Testis (tissue), 3 donors: ENCODE data around the gene PI16. TPM values are rescaled to one million over a fixed set of nuclear protein-coding genes. Genes with fewer than 3 reads are reported as not detected.

Experiments used
- DNase-seq: peaks from one replicate; pipeline ENCODE4 v3.0.0-alpha.2; 2019
- H3K27ac ChIP-seq, 2 donors: fragments of 200-600 bp; sonication (generic); one replicate each; pipeline ENCODE4 v1.5.1; 2019
- H3K27me3 ChIP-seq: fragments of 200-600 bp; sonication (generic); one replicate; pipeline ENCODE4 v1.5.1; 2019
- H3K36me3 ChIP-seq: fragments of 200-600 bp; sonication (generic); one replicate; pipeline ENCODE4 v1.5.1; 2017; ENCODE audit warnings: low read depth; ENCODE audit errors: missing control alignments
- H3K4me1 ChIP-seq: fragments of 200-600 bp; sonication (generic); one replicate; pipeline ENCODE4 v1.5.1; 2019
- H3K4me3 ChIP-seq, 2 donors: fragments of 200-600 bp; sonication (generic); one replicate each; pipeline ENCODE4 v1.5.1; 2017 to 2019
- H3K9me3 ChIP-seq: fragments of 200-600 bp; sonication (generic); one replicate; pipeline ENCODE4 v1.5.1; 2017
- POLR2A ChIP-seq: fragments of 450-650 bp; IDR thresholded peaks from one replicate; pipeline ENCODE4 v1.6.1; 2017; ENCODE audit warnings: antibody characterized with exemption, mild to moderate bottlenecking, moderate library complexity
- WGBS, 2 donors: methylation state at CpG; one replicate each; pipeline ENCODE4 v1.1.5; 2018; 5-methylcytosine and 5-hydroxymethylcytosine counted together
- intact Hi-C: fragments of 100-400 bp; cut with DNase I; formaldehyde crosslinking; loops from one replicate; pipeline ENCODE4 v1.15.1; 2023; ENCODE audit warnings: low total_unique reads
- polyA plus RNA-seq: library from polyadenylated mRNA; stranded (reverse); fragments of 350-450 nt; fragmentation: Illumina TruSeq; extraction: RNeasy Lipid Tissue Mini Kit (QIAGEN cat#74804); gene quantifications from one replicate; pipeline ENCODE4 v1.2.3, GENCODE V29; 2014; ENCODE audit warnings: low read depth, low replicate concordance; ENCODE audit not compliant: insufficient read depth
- total RNA-seq, 2 donors: library from RNA; depleted of rRNA; stranded (reverse); fragments of >200 nt; gene quantifications; one replicate each; pipeline ENCODE4 v1.2.3, GENCODE V29; 2016
- TF ChIP-seq, protein P1 (sequence below), 3 experiments: fragments of 450-650 bp in 2 of 3; fragments of 200-600 bp in 1 of 3; sonication (generic) in 1 of 3; IDR thresholded peaks; one replicate each; pipeline ENCODE4 v1.5.1; 2016 to 2019; ENCODE audit warnings: antibody characterized with exemption in 3 of 3, mild to moderate bottlenecking in 2 of 3, moderate library complexity in 1 of 3

The PI16 gene
- total and polyA plus RNA-seq, 3 donors from 2014 or later = 9.8 to 79.3 (median 24.7) TPM

DNA sequence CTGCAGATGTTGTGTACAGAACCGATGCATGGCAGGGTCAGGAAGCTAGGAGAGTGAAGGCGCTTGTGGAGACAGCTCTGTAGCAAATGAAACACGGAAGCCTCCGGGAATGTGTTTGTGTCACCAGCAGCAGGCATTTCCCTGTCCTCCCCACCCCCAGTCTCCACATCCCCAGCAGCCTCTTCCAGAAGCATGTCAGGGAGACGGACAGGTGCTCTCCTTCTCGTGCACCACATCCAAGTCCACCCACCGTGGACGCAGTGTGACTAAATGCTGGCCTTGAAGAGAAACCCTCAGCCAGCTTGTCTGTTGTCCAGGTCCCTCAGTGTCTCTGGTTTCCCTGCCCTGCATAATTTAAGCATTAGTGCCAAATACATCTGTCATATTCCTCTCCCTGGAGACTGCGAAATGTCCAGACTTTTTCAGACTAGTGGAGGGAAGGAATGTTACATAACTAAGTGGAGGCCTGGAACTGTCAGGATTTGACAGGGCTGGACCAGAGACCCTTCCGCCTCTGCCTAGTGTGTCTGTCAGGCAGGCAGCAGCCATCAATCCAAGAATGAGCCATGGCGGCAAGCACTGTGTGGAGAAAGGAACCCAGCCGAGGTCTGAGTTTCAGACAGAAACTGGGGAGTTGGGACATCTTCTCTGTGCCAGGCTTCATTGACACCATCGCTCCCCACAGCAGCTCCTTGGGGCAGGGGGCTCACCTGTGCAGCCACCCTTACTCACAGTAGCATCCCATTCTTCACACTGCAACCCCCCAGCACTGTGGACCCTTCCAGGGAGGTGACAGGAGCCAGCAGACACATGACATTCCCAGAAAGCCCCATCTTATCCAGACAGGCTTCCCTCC, 26.6 kb upstream of the PI16 start:
- Histone ChIP-seq H3K4me3 (no peak overlapping the region), H3K4me1 (no peaks in the 10 kb centered on the region), H3K27me3 (no peaks in the 10 kb centered on the region), H3K27ac (no peak overlapping the region), H3K9me3 (no peaks in the 10 kb centered on the region), H3K36me3 (no peaks in the 10 kb centered on the region)
- DNase-seq = no peak
- no peak for TF ChIP-seq POLR2A
- TF ChIP-seq, protein P1, sequence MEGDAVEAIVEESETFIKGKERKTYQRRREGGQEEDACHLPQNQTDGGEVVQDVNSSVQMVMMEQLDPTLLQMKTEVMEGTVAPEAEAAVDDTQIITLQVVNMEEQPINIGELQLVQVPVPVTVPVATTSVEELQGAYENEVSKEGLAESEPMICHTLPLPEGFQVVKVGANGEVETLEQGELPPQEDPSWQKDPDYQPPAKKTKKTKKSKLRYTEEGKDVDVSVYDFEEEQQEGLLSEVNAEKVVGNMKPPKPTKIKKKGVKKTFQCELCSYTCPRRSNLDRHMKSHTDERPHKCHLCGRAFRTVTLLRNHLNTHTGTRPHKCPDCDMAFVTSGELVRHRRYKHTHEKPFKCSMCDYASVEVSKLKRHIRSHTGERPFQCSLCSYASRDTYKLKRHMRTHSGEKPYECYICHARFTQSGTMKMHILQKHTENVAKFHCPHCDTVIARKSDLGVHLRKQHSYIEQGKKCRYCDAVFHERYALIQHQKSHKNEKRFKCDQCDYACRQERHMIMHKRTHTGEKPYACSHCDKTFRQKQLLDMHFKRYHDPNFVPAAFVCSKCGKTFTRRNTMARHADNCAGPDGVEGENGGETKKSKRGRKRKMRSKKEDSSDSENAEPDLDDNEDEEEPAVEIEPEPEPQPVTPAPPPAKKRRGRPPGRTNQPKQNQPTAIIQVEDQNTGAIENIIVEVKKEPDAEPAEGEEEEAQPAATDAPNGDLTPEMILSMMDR (IDR thresholded peaks at IDR 0.05) = no peak
- WGBS, 2 donors = 64 to 76% methylated on average over 13 of the region's 13 CpGs
- intact Hi-C loops = no loop called here

DNA sequence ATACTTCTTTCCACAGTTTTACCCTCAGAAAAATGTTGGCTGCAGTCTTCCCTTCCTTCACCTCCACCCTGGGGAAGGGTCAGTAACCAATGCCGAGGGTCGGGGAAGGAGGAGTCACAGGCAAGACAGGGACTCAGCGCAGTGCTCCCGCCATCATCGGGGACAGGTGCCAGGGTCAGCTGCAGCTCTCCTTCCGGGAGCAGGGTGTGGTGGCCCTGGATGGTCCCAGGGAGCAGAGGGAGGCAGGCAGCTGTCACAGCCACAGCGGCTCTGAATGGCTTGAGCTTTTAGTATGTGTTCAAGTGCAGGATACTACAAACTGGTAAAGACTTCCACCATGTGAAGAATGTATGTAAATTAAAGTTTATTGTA, 26.0 kb upstream of the PI16 start:
- WGBS, 2 donors = 80% methylated on average over 1 to 7 of the region's 7 CpGs
- intact Hi-C loops = no loop called here
- no peaks in the 10 kb centered on the region for H3K36me3 ChIP-seq
- TF ChIP-seq, protein P1 (IDR thresholded peaks at IDR 0.05) = no peak
- no peak for TF ChIP-seq POLR2A
- H3K9me3 ChIP-seq = no peaks in the 10 kb centered on the region
- no peaks in the 10 kb centered on the region for H3K4me1 ChIP-seq
- no peak overlapping the region for H3K27ac ChIP-seq
- H3K4me3 ChIP-seq = no peak overlapping the region
- H3K27me3 ChIP-seq = no peaks in the 10 kb centered on the region
- DNase-seq = no peak

DNA sequence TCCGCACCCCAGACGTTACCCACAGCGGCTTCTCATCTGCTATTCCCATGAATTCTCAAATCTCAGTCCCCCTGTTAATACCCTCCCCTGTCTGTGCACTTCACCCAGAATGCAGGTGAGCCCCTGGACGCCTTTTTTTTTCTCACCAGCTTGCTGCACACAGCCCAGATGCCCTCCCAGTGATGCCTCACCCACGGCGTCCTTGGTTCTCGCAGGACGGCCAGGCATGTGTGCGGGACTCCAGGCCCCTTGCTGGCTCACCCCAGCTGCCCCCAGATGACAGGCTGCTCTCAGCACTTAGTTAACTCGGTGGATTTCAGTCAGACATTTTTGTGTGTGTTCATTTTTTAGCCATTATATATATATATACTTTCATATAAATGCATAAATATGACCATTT, 25.4 kb upstream of the PI16 start:
- DNase-seq = no peak
- no peaks in the 10 kb centered on the region for H3K27me3 ChIP-seq
- H3K36me3 ChIP-seq = no peaks in the 10 kb centered on the region
- no peaks in the 10 kb centered on the region for H3K4me1 ChIP-seq
- no peaks in the 10 kb centered on the region for H3K9me3 ChIP-seq
- TF ChIP-seq POLR2A = no peak
- TF ChIP-seq, protein P1 (IDR thresholded peaks at IDR 0.05) = no peak
- WGBS, 2 donors = 73 to 87% methylated on average over 10 of the region's 10 CpGs
- no peak overlapping the region for H3K4me3 ChIP-seq
- no peak overlapping the region for H3K27ac ChIP-seq
- intact Hi-C loops = no loop called here

DNA sequence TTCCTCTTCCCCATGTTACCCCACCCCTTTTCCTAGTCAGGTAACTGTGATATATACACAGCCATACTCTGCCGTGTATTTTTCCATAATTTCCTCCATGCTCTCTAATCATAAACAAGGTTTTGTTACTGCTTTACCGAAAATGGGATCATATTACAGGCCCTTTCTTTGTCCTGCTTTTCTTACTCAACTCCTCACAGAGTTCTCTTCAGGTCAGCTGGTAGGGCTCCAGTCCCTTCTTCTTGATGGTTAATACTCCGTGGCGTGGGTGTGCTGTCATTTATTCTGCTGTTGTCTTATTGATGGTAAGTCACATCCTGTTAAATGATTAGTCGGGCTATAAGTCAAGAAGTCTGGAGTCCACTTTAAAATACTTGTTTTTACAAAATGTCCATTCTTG, 24.9 kb upstream of the PI16 start:
- Histone ChIP-seq H3K9me3 (no peaks in the 10 kb centered on the region), H3K27me3 (no peaks in the 10 kb centered on the region), H3K36me3 (no peaks in the 10 kb centered on the region), H3K27ac (no peak overlapping the region), H3K4me1 (no peaks in the 10 kb centered on the region), H3K4me3 (no peak overlapping the region)
- no peak for DNase-seq
- 53 to 59% methylated on average over 5 of the region's 5 CpGs for WGBS, 2 donors
- intact Hi-C loops = no loop called here
- TF ChIP-seq, protein P1 (IDR thresholded peaks at IDR 0.05) = no peak
- no peak for TF ChIP-seq POLR2A

DNA sequence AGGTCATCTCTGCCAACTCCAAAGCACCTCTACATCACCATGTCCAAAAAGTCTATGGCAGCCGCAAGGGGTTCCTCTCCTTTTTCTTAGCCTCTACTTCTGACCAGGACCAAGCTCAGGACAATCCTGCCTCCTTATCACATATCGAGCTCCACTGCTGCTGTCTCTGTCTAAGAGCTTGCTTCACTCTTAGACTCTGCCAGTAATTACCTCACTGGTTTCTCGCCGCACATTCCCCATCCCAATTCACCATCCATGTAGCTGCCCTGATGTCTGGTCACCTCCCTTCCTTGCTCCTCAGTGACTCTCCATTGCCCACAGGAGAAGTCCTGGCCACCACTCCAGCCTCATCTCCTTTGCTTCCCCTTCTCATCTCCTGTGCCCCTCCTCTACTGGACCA, 24.1 kb upstream of the PI16 start:
- DNase-seq = no peak
- Histone ChIP-seq H3K4me3 (no peak overlapping the region), H3K36me3 (no peaks in the 10 kb centered on the region), H3K9me3 (no peaks in the 10 kb centered on the region), H3K27me3 (no peaks in the 10 kb centered on the region), H3K27ac (no peak overlapping the region), H3K4me1 (no peaks in the 10 kb centered on the region)
- WGBS, 2 donors = 90 to 93% methylated on average over 4 of the region's 4 CpGs
- intact Hi-C loops = no loop called here
- TF ChIP-seq POLR2A = no peak
- TF ChIP-seq, protein P1 (IDR thresholded peaks at IDR 0.05) = no peak
